HG03025 (cell line): ENCODE data around the gene AFTPH.

Source experiments
- ATAC-seq: cut with Tn5 transposase; IDR thresholded peaks from one replicate; pipeline ENCODE4 v1.9.1; 2021; ENCODE audit warnings: mild to moderate bottlenecking, moderate library complexity; ENCODE audit not compliant: unreplicated experiment, low FRiP score

Gene AFTPH, protein sequence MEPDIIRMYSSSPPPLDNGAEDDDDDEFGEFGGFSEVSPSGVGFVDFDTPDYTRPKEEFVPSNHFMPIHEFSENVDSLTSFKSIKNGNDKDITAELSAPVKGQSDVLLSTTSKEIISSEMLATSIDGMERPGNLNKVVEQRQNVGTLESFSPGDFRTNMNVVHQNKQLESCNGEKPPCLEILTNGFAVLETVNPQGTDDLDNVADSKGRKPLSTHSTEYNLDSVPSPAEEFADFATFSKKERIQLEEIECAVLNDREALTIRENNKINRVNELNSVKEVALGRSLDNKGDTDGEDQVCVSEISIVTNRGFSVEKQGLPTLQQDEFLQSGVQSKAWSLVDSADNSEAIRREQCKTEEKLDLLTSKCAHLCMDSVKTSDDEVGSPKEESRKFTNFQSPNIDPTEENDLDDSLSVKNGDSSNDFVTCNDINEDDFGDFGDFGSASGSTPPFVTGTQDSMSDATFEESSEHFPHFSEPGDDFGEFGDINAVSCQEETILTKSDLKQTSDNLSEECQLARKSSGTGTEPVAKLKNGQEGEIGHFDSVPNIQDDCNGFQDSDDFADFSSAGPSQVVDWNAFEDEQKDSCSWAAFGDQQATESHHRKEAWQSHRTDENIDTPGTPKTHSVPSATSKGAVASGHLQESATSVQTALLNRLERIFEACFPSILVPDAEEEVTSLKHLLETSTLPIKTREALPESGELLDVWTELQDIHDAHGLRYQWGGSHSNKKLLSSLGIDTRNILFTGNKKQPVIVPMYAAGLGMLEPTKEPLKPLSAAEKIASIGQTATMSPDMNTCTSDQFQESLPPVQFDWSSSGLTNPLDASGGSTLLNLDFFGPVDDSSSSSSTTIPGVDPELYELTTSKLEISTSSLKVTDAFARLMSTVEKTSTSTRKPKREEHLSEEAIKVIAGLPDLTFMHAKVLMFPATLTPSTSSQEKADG

DNA sequence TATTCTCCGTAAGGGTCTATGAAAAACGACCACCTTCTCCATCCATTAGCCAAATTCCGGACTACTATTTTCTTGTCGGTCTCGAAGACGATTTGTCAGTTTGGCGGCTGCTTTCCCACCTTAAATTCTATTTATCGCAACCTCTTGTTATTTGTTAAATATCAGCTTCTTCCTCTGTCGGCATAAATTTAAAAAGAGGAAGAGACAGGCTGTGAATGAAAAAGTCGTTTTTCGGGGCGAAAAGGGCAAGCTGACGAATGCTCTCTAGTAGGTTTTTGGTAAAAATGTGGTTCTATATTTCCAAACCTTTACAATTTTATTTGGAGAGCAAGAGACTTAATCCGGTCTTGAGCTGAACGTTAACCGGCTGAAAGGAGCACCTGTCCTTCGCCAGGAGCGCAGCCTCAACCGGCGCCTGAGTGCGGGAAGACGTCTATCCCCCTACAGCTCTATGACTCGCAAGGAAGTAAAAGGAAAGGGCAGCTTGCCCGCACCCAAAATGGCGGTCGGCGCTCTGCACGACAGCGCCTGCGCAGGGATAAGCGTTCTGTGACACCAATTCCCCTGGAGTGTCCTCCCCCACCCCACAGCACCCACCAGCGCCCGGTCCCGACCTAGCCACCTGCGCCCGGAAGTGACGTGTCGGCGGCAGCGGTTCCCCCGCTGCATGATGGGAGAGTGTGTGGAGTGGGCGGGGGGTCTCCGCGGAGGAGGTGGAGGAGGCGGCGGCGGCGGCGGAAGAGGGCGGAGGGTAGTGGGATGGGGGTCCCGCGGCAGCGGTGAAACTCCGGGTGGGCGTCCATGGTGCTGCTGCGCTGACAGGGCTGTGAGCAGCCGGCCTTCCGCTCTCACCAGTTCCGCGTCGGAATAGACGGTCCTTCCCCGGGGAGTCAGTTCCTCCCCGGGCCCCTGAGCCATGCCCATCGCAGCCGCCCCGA is at the start of gene AFTPH:
AFTPH (plus strand) TSS at position 663 of the 938 bp plus-strand sequence. CDS start 27,147 bp downstream, outside the sequence.
- peak; percentile 83 for ATAC-seq

GRCh38 chr2:64474636-64475035 is 49.5 kb upstream of the AFTPH start:
- no peak for ATAC-seq

GRCh38 chr2:64477037-64477436 is 47.1 kb upstream of the AFTPH start:
- no peak for ATAC-seq

DNA sequence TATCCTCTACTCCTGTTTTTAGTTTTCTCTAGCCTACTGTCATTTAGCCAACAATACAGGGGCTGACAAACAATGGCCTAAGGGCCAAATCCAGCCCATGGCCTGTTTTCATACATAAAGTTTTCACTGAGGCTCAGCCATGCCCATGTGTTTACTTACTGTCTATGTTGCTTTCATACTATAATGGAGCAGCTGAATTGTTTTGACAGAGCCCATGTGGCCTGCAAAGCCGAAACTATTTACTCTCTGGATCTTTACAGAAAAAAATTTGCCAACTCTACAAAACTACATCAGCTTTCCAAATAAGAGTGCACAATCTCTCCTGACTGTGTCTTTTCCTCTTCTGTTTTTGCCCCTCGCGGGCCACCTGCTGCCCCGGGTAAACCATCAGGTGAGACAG is 46.1 kb upstream of the AFTPH start:
- ATAC-seq = no peak

GRCh38 chr2:64478502-64479230 is 45.5 kb upstream of the AFTPH start:
- ATAC-seq = no peak

GRCh38 chr2:64479259-64480117 is 44.6 kb upstream of the AFTPH start:
- no peak for ATAC-seq

- no peak for ATAC-seq
These were observed 42.5 kb upstream of the AFTPH start for GRCh38 chr2:64481665-64482064.

DNA sequence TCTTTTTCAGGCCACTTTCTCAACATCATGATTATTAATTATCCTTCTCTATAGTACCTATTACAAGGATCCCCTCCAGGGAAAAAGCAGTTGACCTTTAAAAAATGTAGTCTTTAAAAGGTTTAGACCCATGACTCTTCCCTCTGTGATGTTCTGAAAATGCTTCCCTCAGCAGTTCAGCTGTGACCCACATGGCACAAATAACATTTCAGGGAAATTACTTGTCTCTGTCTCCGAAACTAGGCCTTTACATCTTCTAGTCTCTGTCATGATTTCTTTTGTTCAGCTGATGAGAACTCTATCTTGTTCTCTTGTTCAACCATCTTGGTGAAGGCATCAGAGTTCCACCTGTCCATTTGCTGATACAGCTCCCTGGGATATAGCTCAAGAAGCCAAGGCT is 41.9 kb upstream of the AFTPH start:
- no peak for ATAC-seq

- ATAC-seq = no peak
These were observed 41.2 kb upstream of the AFTPH start for GRCh38 chr2:64482765-64483504.

- ATAC-seq = no peak
These were observed 38.8 kb upstream of the AFTPH start for GRCh38 chr2:64485331-64485730.

DNA sequence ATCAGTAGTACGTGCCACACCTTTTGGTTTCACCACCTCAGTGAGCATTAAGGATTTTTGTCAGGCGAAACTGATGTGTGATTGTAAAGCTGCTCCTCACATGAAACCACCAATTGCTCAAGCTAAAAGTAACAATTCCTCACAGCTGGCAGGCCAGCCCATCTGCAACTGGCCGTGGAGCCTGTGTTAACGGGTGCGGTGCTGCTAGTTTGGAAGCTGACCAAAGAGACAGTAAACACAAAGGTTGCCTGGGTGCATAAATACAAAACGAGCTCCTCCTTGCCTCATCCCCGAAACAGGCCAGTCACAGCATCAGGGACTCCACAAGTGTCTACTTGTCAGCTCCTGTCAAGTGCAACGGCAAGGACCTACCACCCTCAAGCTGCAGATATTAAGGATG is 38.2 kb upstream of the AFTPH start:
- no peak for ATAC-seq

GRCh38 chr2:64487256-64488049 is 36.7 kb upstream of the AFTPH start:
- ATAC-seq = no peak

DNA sequence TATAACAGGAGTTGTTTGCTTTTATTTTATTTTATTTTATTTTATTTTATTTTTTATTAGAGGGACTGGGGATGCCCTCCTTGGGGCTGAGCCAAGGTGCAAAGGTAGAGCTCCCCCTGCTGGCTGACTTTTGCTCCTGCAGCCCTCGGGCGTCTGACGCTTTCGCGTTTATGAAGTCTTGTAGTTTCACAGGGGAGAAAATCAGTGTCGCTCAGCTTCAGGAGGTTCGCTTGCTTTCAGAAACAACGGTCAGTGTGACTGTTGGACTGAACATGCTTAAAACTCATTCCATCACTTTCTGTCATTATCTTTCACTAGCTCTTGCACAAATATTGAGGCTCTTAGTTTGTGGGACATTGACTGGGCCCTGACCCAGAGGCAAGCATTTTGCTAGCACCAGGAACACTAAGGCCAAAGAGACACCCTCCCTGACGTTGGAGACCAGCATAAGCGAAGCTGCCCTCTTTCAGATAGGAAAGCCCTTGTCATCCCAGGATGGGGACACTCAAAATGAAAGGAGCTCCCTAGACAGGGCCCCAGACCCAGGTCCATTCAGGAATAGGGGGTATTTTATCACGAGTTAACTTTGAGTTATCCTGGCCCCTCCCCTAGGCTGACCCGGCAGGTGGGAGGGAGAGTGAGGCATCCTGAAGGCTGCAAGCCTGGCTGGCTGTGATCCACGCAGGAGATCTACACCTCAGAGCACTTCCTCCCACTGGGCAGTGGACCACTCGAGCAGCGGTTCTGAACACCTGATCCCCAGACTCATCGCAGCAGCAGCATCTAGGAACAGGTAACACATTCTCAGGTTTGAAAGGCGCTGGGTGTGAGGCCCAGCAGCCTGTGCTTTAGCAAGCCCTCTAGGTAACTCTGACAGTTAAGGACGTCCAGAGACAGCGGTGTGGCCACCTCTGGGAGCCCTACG is 35.8 kb upstream of the AFTPH start:
- ATAC-seq = no peak

GRCh38 chr2:64489081-64489751 is 34.9 kb upstream of the AFTPH start:
- no peak for ATAC-seq

- ATAC-seq = no peak
These were observed 32.7 kb upstream of the AFTPH start for GRCh38 chr2:64491426-64491825.

DNA sequence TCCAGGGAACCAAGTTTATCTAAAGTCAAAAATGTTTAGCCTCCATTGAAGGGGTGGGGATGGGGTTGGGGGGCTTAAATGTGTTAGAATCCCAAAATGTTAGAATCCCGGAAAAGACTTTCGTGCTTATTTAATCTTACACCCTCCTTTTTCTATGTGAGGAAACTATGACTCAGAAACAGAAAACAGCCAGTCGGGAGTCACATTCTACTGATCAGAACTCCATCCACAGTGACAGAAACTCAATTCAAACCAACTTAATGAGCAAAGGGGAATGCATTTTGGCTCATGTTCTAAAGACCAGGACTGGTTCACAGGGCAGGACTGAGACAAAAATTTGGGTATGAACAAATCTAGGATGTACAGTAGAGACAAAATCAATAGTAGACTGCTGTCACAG is 31.9 kb upstream of the AFTPH start:
- ATAC-seq = no peak
